Gastroesophageal sphincter (tissue), 4 donors: ENCODE measurements around the gene ZNF503. TPM values are rescaled to one million over a fixed set of nuclear protein-coding genes. Genes with fewer than 3 reads are reported as not detected.
"Not testable (repeated sequence)": the region's sequence is repeated elsewhere in the genome, so short reads cannot be mapped to it uniquely, and the experiment has no call there.

Experiments used
- ATAC-seq: fragments of 150-250 bp; one replicate; pipeline ENCODE4 v1.9.1; 2016; ENCODE audit warnings: mild to moderate bottlenecking, moderate library complexity
- H3K27ac ChIP-seq, 4 donors: fragments of 200-600 bp; sonication (generic) in 3 of 4; 1 replicate in 3 of 4; 2 replicates in 1 of 4; pipeline ENCODE4 v1.5.1; 2016 to 2019
- H3K27me3 ChIP-seq: fragments of 200-600 bp; sonication (generic); one replicate; pipeline ENCODE4 v1.5.1; 2019
- H3K36me3 ChIP-seq, 2 donors: fragments of 200-600 bp; sonication (generic); one replicate each; pipeline ENCODE4 v1.5.1; 2019; ENCODE audit warnings: control low read depth in 1 of 2
- H3K4me1 ChIP-seq, 3 donors: fragments of 200-600 bp; sonication (generic); 1 replicate in 2 of 3; 2 replicates in 1 of 3; pipeline ENCODE4 v1.5.1; 2016 to 2019; ENCODE audit warnings: control low read depth in 2 of 3
- H3K4me3 ChIP-seq, 2 donors: fragments of 200-600 bp; sonication (generic); one replicate each; pipeline ENCODE4 v1.5.1; 2019; ENCODE audit warnings: mild to moderate bottlenecking in 1 of 2, moderate library complexity in 1 of 2
- H3K9me3 ChIP-seq, 3 donors: fragments of 200-600 bp; sonication (generic); one replicate each; pipeline ENCODE4 v1.5.1; 2017 to 2019; ENCODE audit warnings: control low read depth in 2 of 3
- EP300 ChIP-seq: sonication (generic); formaldehyde crosslinking; IDR thresholded peaks from one replicate; pipeline ENCODE4 v1.6.1; 2017; ENCODE audit warnings: antibody characterized with exemption, mild to moderate bottlenecking
- POLR2A ChIP-seq, 2 donors: fragments of 450-650 bp; IDR thresholded peaks; one replicate each; pipeline ENCODE4 v1.6.1; 2017; ENCODE audit warnings: antibody characterized with exemption in 2 of 2, mild to moderate bottlenecking in 2 of 2, moderate library complexity in 1 of 2
- POLR2AphosphoS5 ChIP-seq: sonication (generic); formaldehyde crosslinking; IDR thresholded peaks from one replicate; pipeline ENCODE4 v1.6.1; 2017; ENCODE audit warnings: antibody characterized with exemption
- WGBS, 2 donors: methylation state at CpG; one replicate each; pipeline ENCODE4 v1.1.5; 2018; ENCODE audit warnings: low coverage in 1 of 2; 5-methylcytosine and 5-hydroxymethylcytosine counted together
- total RNA-seq, 4 donors: library from RNA; depleted of rRNA; stranded (reverse); fragments of >200 nt; gene quantifications; one replicate each; pipeline ENCODE4 v1.1.0, GENCODE V29; 2016
- TF ChIP-seq, protein P1 (sequence below), 4 experiments: fragments of 200-600 bp in 2 of 4; fragments of 450-650 bp in 2 of 4; sonication (generic) in 1 of 4; IDR thresholded peaks; one replicate each; pipeline ENCODE4 v1.5.1; 2017 to 2019; ENCODE audit warnings: antibody characterized with exemption in 4 of 4, mild to moderate bottlenecking in 2 of 4, moderate library complexity in 2 of 4

ZNF503 gene
- total RNA-seq, 4 donors from 2014 or later = 27.3 to 83.7 (median 43.4) TPM

GRCh38 chr10:75377869-75378268 is 23.7 kb downstream of the ZNF503 start:
- Histone ChIP-seq H3K4me1 (peaks cover 0 to 5% (median 0%) of the 10 kb centered on the region in 3 donors), H3K36me3 (no peaks in the 10 kb centered on the region), H3K4me3 (no peak overlapping the region), H3K27me3 (no peaks in the 10 kb centered on the region), H3K27ac (no peak overlapping the region), H3K9me3 (no peaks in the 10 kb centered on the region)
- TF ChIP-seq, protein P1, sequence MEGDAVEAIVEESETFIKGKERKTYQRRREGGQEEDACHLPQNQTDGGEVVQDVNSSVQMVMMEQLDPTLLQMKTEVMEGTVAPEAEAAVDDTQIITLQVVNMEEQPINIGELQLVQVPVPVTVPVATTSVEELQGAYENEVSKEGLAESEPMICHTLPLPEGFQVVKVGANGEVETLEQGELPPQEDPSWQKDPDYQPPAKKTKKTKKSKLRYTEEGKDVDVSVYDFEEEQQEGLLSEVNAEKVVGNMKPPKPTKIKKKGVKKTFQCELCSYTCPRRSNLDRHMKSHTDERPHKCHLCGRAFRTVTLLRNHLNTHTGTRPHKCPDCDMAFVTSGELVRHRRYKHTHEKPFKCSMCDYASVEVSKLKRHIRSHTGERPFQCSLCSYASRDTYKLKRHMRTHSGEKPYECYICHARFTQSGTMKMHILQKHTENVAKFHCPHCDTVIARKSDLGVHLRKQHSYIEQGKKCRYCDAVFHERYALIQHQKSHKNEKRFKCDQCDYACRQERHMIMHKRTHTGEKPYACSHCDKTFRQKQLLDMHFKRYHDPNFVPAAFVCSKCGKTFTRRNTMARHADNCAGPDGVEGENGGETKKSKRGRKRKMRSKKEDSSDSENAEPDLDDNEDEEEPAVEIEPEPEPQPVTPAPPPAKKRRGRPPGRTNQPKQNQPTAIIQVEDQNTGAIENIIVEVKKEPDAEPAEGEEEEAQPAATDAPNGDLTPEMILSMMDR (IDR thresholded peaks at IDR 0.05) = no peak
- TF ChIP-seq POLR2A (IDR thresholded peaks at IDR 0.05) (no peak), EP300 (no peak), POLR2AphosphoS5 (no peak)
- 88 to 100% methylated on average over 1 to 3 of the region's 3 CpGs for WGBS, 2 donors
- no peak for ATAC-seq

DNA sequence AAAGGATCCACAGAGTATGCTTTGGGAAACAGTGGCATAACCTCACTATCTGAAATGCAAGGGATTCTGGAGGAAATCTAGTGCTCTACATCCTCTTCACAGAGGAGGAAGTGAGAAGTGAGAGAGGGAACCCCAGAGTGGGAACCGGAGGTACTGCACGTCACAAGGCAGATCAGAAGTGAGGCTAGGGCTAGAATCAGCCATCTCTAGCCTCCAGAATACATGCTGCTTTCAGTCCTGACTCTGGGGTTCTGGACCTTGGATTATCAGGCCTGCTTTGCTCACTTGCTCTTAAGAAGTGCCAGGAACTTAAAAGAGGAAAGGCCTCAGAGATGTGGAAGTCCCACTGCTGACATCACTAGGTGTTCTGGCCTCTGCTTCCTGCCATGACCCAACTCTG is 25.7 kb downstream of the ZNF503 start:
- no peaks in the 10 kb centered on the region for H3K9me3 ChIP-seq
- H3K4me1 ChIP-seq = peaks cover 0 to 5% (median 0%) of the 10 kb centered on the region in 3 donors
- peak; percentile 27 for ATAC-seq
- H3K27me3 ChIP-seq = no peaks in the 10 kb centered on the region
- WGBS, 2 donors = 83 to 96% methylated on average over 1 to 2 of the region's 2 CpGs
- no peaks in the 10 kb centered on the region for H3K36me3 ChIP-seq
- no peak overlapping the region for H3K27ac ChIP-seq
- TF ChIP-seq POLR2A (IDR thresholded peaks at IDR 0.05) (no peak), POLR2AphosphoS5 (no peak), EP300 (no peak)
- TF ChIP-seq, protein P1 (IDR thresholded peaks at IDR 0.05) = no peak
- no peak overlapping the region for H3K4me3 ChIP-seq

DNA sequence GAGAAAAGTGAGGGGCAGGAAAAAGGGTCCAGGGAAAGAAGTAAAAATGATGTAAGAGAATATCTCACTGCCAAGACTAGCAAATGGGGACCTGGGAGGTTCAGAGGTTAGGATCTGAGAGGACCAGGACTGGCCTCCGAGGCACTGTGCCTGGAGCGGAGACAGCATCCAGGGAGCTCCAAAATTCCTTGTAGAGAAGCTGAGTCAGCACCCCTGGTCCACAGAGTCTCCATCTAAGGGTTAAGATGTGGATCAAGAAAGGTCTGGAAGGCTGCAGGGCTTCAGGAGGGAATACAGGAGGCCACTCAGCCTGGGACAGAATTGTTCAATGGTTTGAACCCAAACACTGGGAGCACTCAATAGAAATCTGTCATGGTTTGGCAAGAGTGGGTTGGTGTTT is 30.6 kb downstream of the ZNF503 start:
- Histone ChIP-seq H3K36me3 (no peaks in the 10 kb centered on the region), H3K27me3 (no peaks in the 10 kb centered on the region), H3K9me3 (no peaks in the 10 kb centered on the region), H3K27ac (no peak overlapping the region), H3K4me1 (no peaks in the 10 kb centered on the region), H3K4me3 (no peak overlapping the region)
- TF ChIP-seq POLR2A (IDR thresholded peaks at IDR 0.05) (no peak), POLR2AphosphoS5 (no peak), EP300 (no peak)
- TF ChIP-seq, protein P1 (IDR thresholded peaks at IDR 0.05) = no peak
- 84 to 100% methylated on average over 2 of the region's 2 CpGs for WGBS, 2 donors
- ATAC-seq = no peak

DNA sequence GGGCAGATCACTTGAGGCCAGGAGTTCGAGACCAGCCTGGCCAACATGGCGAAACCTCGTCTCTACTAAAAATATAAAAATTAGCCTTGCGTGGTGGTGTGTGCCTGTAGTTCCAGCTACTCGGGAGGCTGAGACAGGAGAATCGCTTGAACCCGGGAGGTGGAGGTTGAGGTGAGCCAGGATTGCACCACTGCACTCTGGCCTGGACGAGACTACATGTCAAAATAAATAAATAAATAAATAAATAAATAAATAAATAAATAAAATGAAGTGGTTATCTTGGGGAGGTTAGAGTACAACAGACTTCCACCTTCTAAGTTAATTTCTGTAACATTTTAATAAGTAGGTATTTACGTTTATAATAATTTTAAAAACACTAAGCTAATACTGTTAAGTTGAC is 31.7 kb downstream of the ZNF503 start:
- not testable (repeated sequence) for H3K4me1 ChIP-seq, ATAC-seq, H3K9me3 ChIP-seq, H3K4me3 ChIP-seq, H3K27ac ChIP-seq, H3K36me3 ChIP-seq, H3K27me3 ChIP-seq
- WGBS, 2 donors = 79 to 95% methylated on average over 1 to 9 of the region's 9 CpGs

DNA sequence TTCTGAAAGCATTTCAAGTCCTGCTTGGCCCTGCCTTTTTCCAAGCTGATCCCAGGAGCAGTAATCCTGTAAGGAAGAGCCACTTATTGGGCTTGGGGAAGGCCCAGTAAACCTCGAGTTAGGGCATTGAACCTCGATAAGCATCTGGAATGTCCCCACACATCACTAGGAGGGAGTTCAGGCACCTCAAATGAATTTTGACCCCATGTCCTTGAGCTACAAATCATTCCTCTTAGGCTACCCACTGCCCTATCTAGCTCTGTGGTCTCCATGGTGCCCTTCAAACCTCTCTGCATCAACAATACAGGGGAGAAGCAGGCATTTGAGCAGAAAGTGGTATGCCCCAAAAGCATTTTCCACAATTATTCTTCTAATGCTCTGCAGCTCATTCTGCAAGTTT is 33.7 kb downstream of the ZNF503 start:
- no peaks in the 10 kb centered on the region for H3K9me3 ChIP-seq
- no peak overlapping the region for H3K27ac ChIP-seq
- TF ChIP-seq POLR2A (IDR thresholded peaks at IDR 0.05) = no peak
- TF ChIP-seq, protein P1 (IDR thresholded peaks at IDR 0.05) = no peak
- no peak for TF ChIP-seq EP300
- TF ChIP-seq POLR2AphosphoS5 = no peak
- no peak for ATAC-seq
- H3K36me3 ChIP-seq = no peaks in the 10 kb centered on the region
- no peaks in the 10 kb centered on the region for H3K27me3 ChIP-seq
- no peak overlapping the region for H3K4me3 ChIP-seq
- WGBS, 2 donors = 83% methylated on average over 1 of the region's 2 CpGs; no CpG with 5 or more reads in 1 of the 2 donors
- no peaks in the 10 kb centered on the region for H3K4me1 ChIP-seq
